Activated CD4-positive, alpha-beta T cell treated with anti-CD3 and anti-CD28 coated beads, Interleukin-2, amount 10 ng/mL, durations not matched to agents 7 days and 5 days (primary cell): Measurements from ENCODE around the gene TRIM49. TPM values are rescaled to one million over a fixed set of nuclear protein-coding genes. Genes with fewer than 3 reads are reported as not detected.
"Not testable (repeated sequence)": the region's sequence is repeated elsewhere in the genome, so short reads cannot be mapped to it uniquely, and the experiment has no call there.

ENCODE experiments used
- CTCF ChIA-PET: fragments of 350-600 bp; sonication (Branson Sonifier 250); formaldehyde crosslinking; loops from one replicate; lab custom pipeline; 2021; ENCODE audit warnings: antibody characterized with exemption; lab: Charles Lee
- POLR2A ChIA-PET: fragments of 350-600 bp; sonication (Branson Sonifier 250); formaldehyde crosslinking; loops from one replicate; lab custom pipeline; 2021; ENCODE audit warnings: antibody characterized with exemption; lab: Charles Lee
- DNase-seq: peaks from one replicate; pipeline ENCODE4 v3.0.0-alpha.2; 2020
- H3K27ac Mint-ChIP-seq: one replicate; pipeline ENCODE4 v1.8.0; 2021; ENCODE audit warnings: mild to moderate bottlenecking, moderate library complexity, mixed read lengths
- H3K27me3 Mint-ChIP-seq: one replicate; pipeline ENCODE4 v1.8.0; 2021; ENCODE audit warnings: mixed read lengths
- H3K36me3 Mint-ChIP-seq: one replicate; pipeline ENCODE4 v1.8.0; 2021; ENCODE audit warnings: low read depth, mixed read lengths
- H3K4me1 Mint-ChIP-seq: one replicate; pipeline ENCODE4 v1.8.0; 2021; ENCODE audit warnings: mixed read lengths
- H3K4me3 Mint-ChIP-seq: one replicate; pipeline ENCODE4 v1.8.0; 2021; ENCODE audit warnings: mild to moderate bottlenecking, moderate library complexity, mixed read lengths
- H3K9me3 Mint-ChIP-seq: one replicate; pipeline ENCODE4 v1.8.0; 2021; ENCODE audit warnings: mixed read lengths
- total RNA-seq, 2 experiments: library from RNA; stranded (reverse); gene quantifications; one replicate each; pipeline ENCODE4 v1.2.3, GENCODE V29; 2021

Gene TRIM49, protein sequence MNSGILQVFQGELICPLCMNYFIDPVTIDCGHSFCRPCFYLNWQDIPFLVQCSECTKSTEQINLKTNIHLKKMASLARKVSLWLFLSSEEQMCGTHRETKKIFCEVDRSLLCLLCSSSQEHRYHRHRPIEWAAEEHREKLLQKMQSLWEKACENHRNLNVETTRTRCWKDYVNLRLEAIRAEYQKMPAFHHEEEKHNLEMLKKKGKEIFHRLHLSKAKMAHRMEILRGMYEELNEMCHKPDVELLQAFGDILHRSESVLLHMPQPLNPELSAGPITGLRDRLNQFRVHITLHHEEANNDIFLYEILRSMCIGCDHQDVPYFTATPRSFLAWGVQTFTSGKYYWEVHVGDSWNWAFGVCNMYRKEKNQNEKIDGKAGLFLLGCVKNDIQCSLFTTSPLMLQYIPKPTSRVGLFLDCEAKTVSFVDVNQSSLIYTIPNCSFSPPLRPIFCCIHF
- not detected for total RNA-seq

DNA sequence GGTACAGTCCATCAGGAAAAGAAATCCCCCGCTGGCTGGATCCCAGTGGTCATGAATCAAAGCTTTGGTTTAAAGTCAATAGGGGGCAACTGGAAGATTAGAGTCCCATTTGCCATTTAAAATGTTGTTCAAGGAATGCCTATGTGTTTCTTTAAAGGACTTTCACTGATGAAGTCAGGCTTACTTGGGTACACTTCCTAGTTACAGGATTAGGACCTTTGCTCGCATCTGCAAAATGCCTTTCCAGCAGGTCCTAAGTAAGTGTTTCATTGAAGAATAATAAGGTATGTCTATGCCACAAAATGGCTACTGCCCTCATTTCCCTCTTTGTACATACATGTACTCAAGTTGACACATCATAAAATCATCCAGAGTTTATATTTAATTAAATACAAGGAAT is at the start of gene TRIM49:
Gene TRIM49, minus strand, starts transcription at position 101 of the 400 bp plus-strand sequence. CDS start 4,106 bp downstream, outside the sequence.
- H3K27ac Mint-ChIP-seq, DNase-seq, POLR2A ChIA-PET, H3K9me3 Mint-ChIP-seq, H3K27me3 Mint-ChIP-seq, H3K4me1 Mint-ChIP-seq, H3K4me3 Mint-ChIP-seq, CTCF ChIA-PET, H3K36me3 Mint-ChIP-seq: not testable (repeated sequence)

DNA sequence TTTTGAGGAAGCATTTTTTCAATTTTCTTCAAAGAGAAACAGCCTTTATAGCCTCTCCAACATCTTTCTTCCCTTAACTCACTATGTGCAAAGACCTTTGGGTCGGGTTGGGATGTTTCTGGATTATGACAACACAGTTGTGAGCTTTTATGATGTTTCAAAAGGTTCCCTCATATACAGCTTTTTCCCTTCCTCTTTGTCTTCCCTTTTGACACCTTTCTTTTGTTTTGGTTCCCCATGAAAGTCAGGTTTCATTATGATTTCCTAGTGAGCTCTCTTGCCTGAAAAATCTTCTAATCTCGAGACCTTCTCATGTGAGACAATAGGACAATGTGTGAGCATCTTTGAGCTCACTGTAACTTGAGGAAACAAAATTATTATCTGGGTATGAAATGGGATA is 18.3 kb upstream of the TRIM49 start:
- H3K36me3 Mint-ChIP-seq, POLR2A ChIA-PET, H3K9me3 Mint-ChIP-seq, H3K27ac Mint-ChIP-seq, CTCF ChIA-PET, H3K4me1 Mint-ChIP-seq, H3K27me3 Mint-ChIP-seq, DNase-seq, H3K4me3 Mint-ChIP-seq: not testable (repeated sequence)

- H3K36me3 Mint-ChIP-seq, DNase-seq, POLR2A ChIA-PET, H3K27me3 Mint-ChIP-seq, H3K4me3 Mint-ChIP-seq, H3K4me1 Mint-ChIP-seq, H3K27ac Mint-ChIP-seq, H3K9me3 Mint-ChIP-seq, CTCF ChIA-PET: not testable (repeated sequence)
Measured at GRCh38 chr11:89820008-89820407, 11.6 kb upstream of the TRIM49 start.

DNA sequence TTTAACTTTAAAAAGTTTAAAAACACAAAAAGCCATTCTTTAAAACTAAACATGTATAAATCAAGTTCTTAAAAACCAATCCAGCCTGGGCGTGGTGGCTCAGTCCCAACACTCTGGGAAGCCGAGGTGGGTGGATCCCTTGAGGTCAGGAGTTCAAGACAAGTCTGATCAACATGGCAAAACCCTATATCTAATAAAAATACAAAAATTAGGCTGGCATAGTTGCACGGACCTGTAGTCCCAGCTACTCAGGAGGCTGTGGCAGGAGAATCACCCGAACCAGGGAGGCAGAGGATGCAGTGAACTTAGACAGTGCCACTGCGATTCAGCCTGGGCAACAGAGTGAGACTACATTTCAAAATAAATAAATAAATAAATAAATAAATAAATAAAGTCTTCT is 5.2 kb upstream of the TRIM49 start:
- H3K9me3 Mint-ChIP-seq, H3K36me3 Mint-ChIP-seq, CTCF ChIA-PET, POLR2A ChIA-PET, H3K27me3 Mint-ChIP-seq, DNase-seq, H3K4me1 Mint-ChIP-seq, H3K27ac Mint-ChIP-seq, H3K4me3 Mint-ChIP-seq: not testable (repeated sequence)

GRCh38 chr11:89787506-89788063 is 20.8 kb downstream of the TRIM49 start:
- DNase-seq, H3K4me3 Mint-ChIP-seq, H3K9me3 Mint-ChIP-seq, H3K27me3 Mint-ChIP-seq, CTCF ChIA-PET, POLR2A ChIA-PET, H3K36me3 Mint-ChIP-seq, H3K27ac Mint-ChIP-seq, H3K4me1 Mint-ChIP-seq: not testable (repeated sequence)

DNA sequence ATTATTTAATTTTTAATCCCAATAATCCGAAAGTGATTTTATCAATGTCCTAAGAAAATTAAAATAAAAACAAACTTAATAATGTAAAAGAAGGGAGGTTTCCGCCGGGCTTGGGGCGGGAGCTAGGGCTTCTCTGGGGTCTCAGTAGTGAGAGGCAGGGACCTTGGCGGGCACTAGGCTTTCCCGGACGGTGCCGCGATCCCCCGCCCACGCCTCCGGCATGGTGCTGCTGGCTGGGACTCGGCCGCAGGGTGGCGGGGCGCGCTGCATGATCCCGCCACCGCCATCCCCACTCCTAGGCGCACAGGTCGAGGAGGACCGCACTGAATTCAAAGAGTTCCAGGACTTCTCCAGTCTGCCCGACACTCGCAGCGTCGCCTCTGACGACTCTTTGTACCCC is 22.6 kb downstream of the TRIM49 start:
- H3K27ac Mint-ChIP-seq, H3K27me3 Mint-ChIP-seq, CTCF ChIA-PET, H3K4me1 Mint-ChIP-seq, H3K9me3 Mint-ChIP-seq, H3K4me3 Mint-ChIP-seq, H3K36me3 Mint-ChIP-seq, DNase-seq, POLR2A ChIA-PET: not testable (repeated sequence)

- CTCF ChIA-PET, H3K36me3 Mint-ChIP-seq, POLR2A ChIA-PET, H3K4me1 Mint-ChIP-seq, H3K27ac Mint-ChIP-seq, DNase-seq, H3K9me3 Mint-ChIP-seq, H3K27me3 Mint-ChIP-seq, H3K4me3 Mint-ChIP-seq: not testable (repeated sequence)
Measured at GRCh38 chr11:89750822-89751221, 57.6 kb downstream of the TRIM49 start.

Other genes with a start within 250 kb of the TRIM49 start
- gene TRIM77, start 98.3 kb downstream of the TRIM49 start, total RNA-seq = not detected
- not detected for gene TRIM64B, start 69.9 kb upstream of the TRIM49 start, total RNA-seq
- not detected for gene TRIM49D1, start 113.7 kb upstream of the TRIM49 start, total RNA-seq
- not detected for gene TRIM49D2, start 115.5 kb upstream of the TRIM49 start, total RNA-seq
- not detected for gene TRIM64, start 157.5 kb upstream of the TRIM49 start, total RNA-seq
- not detected for gene TRIM49C, start 222.5 kb upstream of the TRIM49 start, total RNA-seq